B cell (primary cell): Measurements from ENCODE around the gene MX1. TPM values are rescaled to one million over a fixed set of nuclear protein-coding genes. Genes with fewer than 3 reads are reported as not detected.

ENCODE experiments used
- ATAC-seq: fragments of 200-7000 bp; cut with Tn5 transposase; one replicate; pipeline ENCODE4 v1.10.0; 2021; ENCODE audit warnings: low read depth, mild to moderate bottlenecking, moderate number of reproducible peaks, moderate library complexity
- CTCF ChIA-PET: fragments of 350-600 bp; sonication (Branson Sonifier 250); formaldehyde crosslinking; loops from one replicate; lab custom pipeline; 2021; ENCODE audit warnings: antibody characterized with exemption, inconsistent platforms; lab: Charles Lee
- POLR2A ChIA-PET: fragments of 350-600 bp; sonication (Branson Sonifier 250); formaldehyde crosslinking; loops from one replicate; lab custom pipeline; 2021; ENCODE audit warnings: antibody characterized with exemption; lab: Charles Lee
- DNase-seq: peaks from one replicate; pipeline ENCODE4 v3.0.0; 2013
- H2AFZ ChIP-seq: 2 replicates; pipeline ENCODE4 v1.6.1; 2012; ENCODE audit warnings: mild to moderate bottlenecking, low read depth, low read length; ENCODE audit not compliant: insufficient read depth, poor library complexity, severe bottlenecking
- H3K27ac ChIP-seq, 2 donors: 1 replicate in 1 of 2; 2 replicates in 1 of 2; pipeline ENCODE4 v1.5.1; 2012 to 2013; ENCODE audit warnings: low read length in 2 of 2, mild to moderate bottlenecking in 2 of 2, moderate library complexity in 1 of 2
- H3K27me3 ChIP-seq, 4 experiments: fragments of 200-600 bp in 1 of 4; sonication (generic) in 1 of 4; replicated peaks in 1 of 4; 1 replicate in 2 of 4; 2 replicates in 2 of 4; pipeline versions ENCODE4 v1.6.1 to v1.7.0; 2013 to 2016; ENCODE audit warnings: low read length in 3 of 4, mild to moderate bottlenecking in 2 of 4, mixed read lengths in 1 of 4, moderate library complexity in 1 of 4; ENCODE audit not compliant: insufficient read depth in 4 of 4, control insufficient read depth in 3 of 4; ENCODE audit errors: control extremely low read depth in 1 of 4
- H3K36me3 ChIP-seq, 2 experiments: replicated peaks in 1 of 2; 1 replicate in 1 of 2; 2 replicates in 1 of 2; pipeline versions ENCODE4 v1.6.1 to v1.7.1; 2013; ENCODE audit warnings: low read length in 1 of 2; ENCODE audit not compliant: insufficient read depth in 2 of 2, control insufficient read depth in 1 of 2; ENCODE audit errors: control extremely low read depth in 1 of 2, extremely low read depth in 1 of 2
- H3K4me1 ChIP-seq, 2 donors: fragments of 200-600 bp in 1 of 2; sonication (generic) in 1 of 2; 1 replicate in 1 of 2; 2 replicates in 1 of 2; pipeline versions ENCODE4 v1.5.1 to v1.6.1; 2013 to 2017; ENCODE audit warnings: low read length in 2 of 2; ENCODE audit not compliant: control insufficient read depth in 2 of 2, insufficient read depth in 2 of 2
- H3K4me2 ChIP-seq: replicated peaks from 2 replicates; pipeline ENCODE3; 2012; ENCODE audit warnings: mild to moderate bottlenecking, low read depth, low read length; ENCODE audit not compliant: poor library complexity, severe bottlenecking
- H3K4me3 ChIP-seq, 5 experiments: fragments of 200-600 bp in 1 of 5; sonication (generic) in 1 of 5; 1 replicate in 3 of 5; 2 replicates in 2 of 5; pipeline versions ENCODE4 v1.5.1 to v1.7.0; 2011 to 2016; ENCODE audit warnings: low read length in 4 of 5, mild to moderate bottlenecking in 4 of 5, low read depth in 2 of 5, control low read depth in 1 of 5, moderate library complexity in 1 of 5; ENCODE audit not compliant: insufficient read depth in 1 of 5; ENCODE audit errors: control extremely low read depth in 1 of 5, extremely low read depth in 1 of 5
- H3K79me2 ChIP-seq: fragments of 200-600 bp; sonication (generic); one replicate; pipeline ENCODE4 v1.6.0; 2016; ENCODE audit warnings: low read length; ENCODE audit not compliant: control insufficient read depth, insufficient read depth
- H3K9ac ChIP-seq: fragments of 200-600 bp; sonication (generic); 2 replicates; pipeline ENCODE4 v1.6.1; 2017; ENCODE audit warnings: mild to moderate bottlenecking, low read length, moderate library complexity
- H3K9me3 ChIP-seq, 3 donors: one replicate each; pipeline versions ENCODE4 v1.6.1 to v1.7.1; 2013; ENCODE audit warnings: low read length in 2 of 3; ENCODE audit not compliant: control insufficient read depth in 2 of 3, insufficient read depth in 1 of 3; ENCODE audit errors: control extremely low read depth in 1 of 3
- H4K20me1 ChIP-seq: 2 replicates; pipeline ENCODE4 v1.6.0; 2012; ENCODE audit warnings: mild to moderate bottlenecking, low read length; ENCODE audit not compliant: insufficient read depth, control insufficient read depth, poor library complexity, severe bottlenecking
- H3K27ac Mint-ChIP-seq: one replicate; pipeline ENCODE4 v1.8.0; 2021; ENCODE audit warnings: mixed read lengths
- H3K27me3 Mint-ChIP-seq: one replicate; pipeline ENCODE4 v1.8.0; 2021; ENCODE audit warnings: mixed read lengths
- H3K4me1 Mint-ChIP-seq: one replicate; pipeline ENCODE4 v1.8.0; 2021; ENCODE audit warnings: mixed read lengths
- H3K4me3 Mint-ChIP-seq: one replicate; pipeline ENCODE4 v1.8.0; 2021; ENCODE audit warnings: mixed read lengths
- H3K9me3 Mint-ChIP-seq: one replicate; pipeline ENCODE4 v1.8.0; 2022; ENCODE audit warnings: mixed read lengths; ENCODE audit not compliant: insufficient read depth
- CTCF ChIP-seq: fragments of 200-600 bp; IDR thresholded peaks from one replicate; pipeline ENCODE4 v1.8.0; 2022; ENCODE audit warnings: antibody characterized with exemption, mild to moderate bottlenecking
- EZH2 ChIP-seq: IDR thresholded peaks from 2 replicates; pipeline ENCODE4 v1.6.1; 2012; ENCODE audit warnings: borderline replicate concordance, low read depth, mild to moderate bottlenecking, moderate library complexity, low read length; ENCODE audit not compliant: insufficient read depth, poor library complexity, severe bottlenecking
- WGBS: methylation state at CpG from one replicate; pipeline ENCODE4 v1.1.5; 2013; ENCODE audit warnings: missing lambda C conversion rate; ENCODE audit not compliant: insufficient coverage; 5-methylcytosine and 5-hydroxymethylcytosine counted together
- intact Hi-C: fragments of 100-400 bp; cut with micrococcal nuclease; formaldehyde crosslinking; loops from one replicate; pipeline ENCODE4 v1.10.0; 2022
- polyA plus RNA-seq: library from polyadenylated mRNA; depleted of rRNA; stranded (reverse); fragments of >200 nt; gene quantifications from 2 replicates; pipeline ENCODE4 v1.2.3, GENCODE V29; 2012
- total RNA-seq, 2 donors: library from RNA; stranded (reverse); fragments of 120-200 nt in 1 of 2; gene quantifications; 1 replicate in 1 of 2; 2 replicates in 1 of 2; pipeline versions ENCODE4 v1.2.3 to v1.2.4, GENCODE V29; 2013 to 2022

Gene MX1
- total and polyA plus RNA-seq, 2 donors (not counting 1 experiment from before 2014, with no cell fraction given) = 57.6 to 62.9 TPM

- no peaks in the 10 kb centered on the region for H3K9me3 ChIP-seq
- H3K27ac Mint-ChIP-seq = no peak overlapping the region
- POLR2A ChIA-PET = no interaction called here
- peaks cover 26% of the 10 kb centered on the region for H3K27me3 Mint-ChIP-seq
- no peak for TF ChIP-seq CTCF
- no peak for TF ChIP-seq EZH2
- no peaks in the 10 kb centered on the region for H3K9me3 Mint-ChIP-seq
- no peak overlapping the region for H3K9ac ChIP-seq
- no peak overlapping the region for H3K4me2 ChIP-seq
- no peak for ATAC-seq
- no peak overlapping the region for H3K4me3 Mint-ChIP-seq
- intact Hi-C loops = no loop called here
- H4K20me1 ChIP-seq = no peaks in the 10 kb centered on the region
- peaks cover 0 to 7% (median 0%) of the 10 kb centered on the region in 4 experiments for H3K27me3 ChIP-seq
- no peaks in the 10 kb centered on the region for H3K4me1 Mint-ChIP-seq
- no peak overlapping the region for H2AFZ ChIP-seq
- no peaks in the 10 kb centered on the region for H3K4me1 ChIP-seq
- no peak for DNase-seq
- H3K27ac ChIP-seq = no peak overlapping the region
- CTCF ChIA-PET = no interaction called here
- H3K4me3 ChIP-seq = no peak overlapping the region
- H3K79me2 ChIP-seq = no peaks in the 10 kb centered on the region
- WGBS = 67% methylated on average over 2 of the region's 6 CpGs
- no peaks in the 10 kb centered on the region for H3K36me3 ChIP-seq
These were observed 65.4 kb downstream of the MX1 start for GRCh38 chr21:41491412-41491811.

GRCh38 chr21:41494242-41494641 is 68.2 kb downstream of the MX1 start:
- Histone ChIP-seq H3K4me1 (no peaks in the 10 kb centered on the region), H2AFZ (no peak overlapping the region), H3K36me3 (no peaks in the 10 kb centered on the region), H3K4me3 (no peak overlapping the region), H3K79me2 (no peaks in the 10 kb centered on the region), H3K4me2 (no peak overlapping the region), H3K9ac (no peak overlapping the region), H3K27me3 (peaks cover 0 to 6% (median 0%) of the 10 kb centered on the region in 4 experiments), H3K27ac (no peak overlapping the region), H4K20me1 (no peaks in the 10 kb centered on the region), H3K9me3 (no peaks in the 10 kb centered on the region)
- Mint-ChIP-seq H3K27me3 (peaks cover 18% of the 10 kb centered on the region), H3K9me3 (no peaks in the 10 kb centered on the region), H3K4me1 (no peaks in the 10 kb centered on the region), H3K4me3 (no peak overlapping the region), H3K27ac (no peak overlapping the region)
- DNase-seq (no peak), ATAC-seq (no peak)
- TF ChIP-seq CTCF (no peak), EZH2 (no peak)
- ChIA-PET CTCF (no interaction called here), POLR2A (no interaction called here)
- WGBS = 87% methylated on average over 13 of the region's 16 CpGs
- intact Hi-C loops = no loop called here
